ENCODE measurements around the gene ATG4B.

Gene ATG4B

GRCh38 chr2:241695651-241696050 is 58.2 kb downstream of the ATG4B start:
- no peak for DNase-seq

GRCh38 chr2:241701149-241701398 is 63.6 kb downstream of the ATG4B start:
- DNase-seq: no peak

- peak; percentile 97 for DNase-seq
Measured at GRCh38 chr2:241701399-241702154, 64.1 kb downstream of the ATG4B start, which contains the start of gene ING5. Gene ING5 (plus strand): TSS chr2:241702039. CDS start chr2:241702066, 27 bp downstream.

GRCh38 chr2:241702155-241703031 is 64.9 kb downstream of the ATG4B start:
- DNase-seq: peak; percentile 90 to 92

- DNase-seq: no peak
Measured at GRCh38 chr2:241703032-241703604, 65.6 kb downstream of the ATG4B start.

- DNase-seq: no peak
Measured at GRCh38 chr2:241706537-241706936, 69.0 kb downstream of the ATG4B start.

- no peak for DNase-seq
Measured at GRCh38 chr2:241708879-241709278, 71.4 kb downstream of the ATG4B start.

GRCh38 chr2:241719093-241719492 is 81.6 kb downstream of the ATG4B start:
- DNase-seq: no peak

- no peak for DNase-seq
Measured at GRCh38 chr2:241720099-241720498, 82.6 kb downstream of the ATG4B start.

- DNase-seq: no peak
Measured at GRCh38 chr2:241720560-241720959, 83.1 kb downstream of the ATG4B start.

- no peak for DNase-seq
Measured at GRCh38 chr2:241721852-241722251, 84.4 kb downstream of the ATG4B start.

- no peak for DNase-seq
Measured at GRCh38 chr2:241722896-241723454, 85.5 kb downstream of the ATG4B start.

All from activated CD4-positive, alpha-beta T cell treated with anti-CD3 and anti-CD28 coated beads, Interleukin-2, amount 50 U/mL, for 48 hours (primary cell).